OCI-LY3 (cell line): Measurements from ENCODE around the gene ACTMAP.

Source experiments
- EZH2phosphoT487 ChIP-seq: fragments of 200-600 bp; shearing (Covaris generic); IDR thresholded peaks from 2 replicates; pipeline ENCODE4 v1.6.1; 2018; ENCODE audit warnings: antibody characterized with exemption, mixed run types, low read depth
- TF ChIP-seq, protein P1 (sequence below): fragments of 200-600, 300-600 bp; sonication (generic); IDR thresholded peaks from 2 replicates; pipeline ENCODE4 v1.5.1; 2014; ENCODE audit warnings: antibody characterized with exemption, low read length, low read depth

DNA sequence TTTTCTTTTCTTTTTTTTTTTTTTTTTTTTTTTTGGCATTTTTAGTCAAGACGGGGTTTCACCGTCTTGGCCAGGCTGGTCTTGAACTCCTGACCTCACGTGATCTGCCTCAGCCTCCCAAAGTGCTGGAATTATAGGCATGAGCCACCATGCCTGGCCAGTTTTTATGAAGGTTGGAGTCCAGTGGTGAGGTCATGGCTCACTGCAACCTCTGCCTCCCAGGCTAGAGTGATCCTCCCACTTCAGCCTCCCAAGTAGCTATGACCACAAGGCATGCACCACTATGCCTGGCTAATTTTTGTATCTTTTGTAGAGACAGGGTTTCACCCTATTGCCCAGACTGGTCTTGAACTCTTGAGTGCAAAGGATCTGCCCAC is 5.0 kb upstream of the ACTMAP start:
- TF ChIP-seq, protein P1, sequence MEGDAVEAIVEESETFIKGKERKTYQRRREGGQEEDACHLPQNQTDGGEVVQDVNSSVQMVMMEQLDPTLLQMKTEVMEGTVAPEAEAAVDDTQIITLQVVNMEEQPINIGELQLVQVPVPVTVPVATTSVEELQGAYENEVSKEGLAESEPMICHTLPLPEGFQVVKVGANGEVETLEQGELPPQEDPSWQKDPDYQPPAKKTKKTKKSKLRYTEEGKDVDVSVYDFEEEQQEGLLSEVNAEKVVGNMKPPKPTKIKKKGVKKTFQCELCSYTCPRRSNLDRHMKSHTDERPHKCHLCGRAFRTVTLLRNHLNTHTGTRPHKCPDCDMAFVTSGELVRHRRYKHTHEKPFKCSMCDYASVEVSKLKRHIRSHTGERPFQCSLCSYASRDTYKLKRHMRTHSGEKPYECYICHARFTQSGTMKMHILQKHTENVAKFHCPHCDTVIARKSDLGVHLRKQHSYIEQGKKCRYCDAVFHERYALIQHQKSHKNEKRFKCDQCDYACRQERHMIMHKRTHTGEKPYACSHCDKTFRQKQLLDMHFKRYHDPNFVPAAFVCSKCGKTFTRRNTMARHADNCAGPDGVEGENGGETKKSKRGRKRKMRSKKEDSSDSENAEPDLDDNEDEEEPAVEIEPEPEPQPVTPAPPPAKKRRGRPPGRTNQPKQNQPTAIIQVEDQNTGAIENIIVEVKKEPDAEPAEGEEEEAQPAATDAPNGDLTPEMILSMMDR = no peak
- no peak for TF ChIP-seq EZH2phosphoT487
